GM19397 (cell line): ENCODE data around the gene CRNKL1.
"Not testable (repeated sequence)": the region's sequence is repeated elsewhere in the genome, so short reads cannot be mapped to it uniquely, and the experiment has no call there.

Source experiments
- ATAC-seq: cut with Tn5 transposase; IDR thresholded peaks from one replicate; pipeline ENCODE4 v1.9.1; 2021; ENCODE audit warnings: mild to moderate bottlenecking, moderate library complexity; ENCODE audit not compliant: unreplicated experiment

CRNKL1 gene

GRCh38 chr20:20010639-20011500 lies 41.4 kb downstream of the CRNKL1 start:
- ATAC-seq = no peak

DNA sequence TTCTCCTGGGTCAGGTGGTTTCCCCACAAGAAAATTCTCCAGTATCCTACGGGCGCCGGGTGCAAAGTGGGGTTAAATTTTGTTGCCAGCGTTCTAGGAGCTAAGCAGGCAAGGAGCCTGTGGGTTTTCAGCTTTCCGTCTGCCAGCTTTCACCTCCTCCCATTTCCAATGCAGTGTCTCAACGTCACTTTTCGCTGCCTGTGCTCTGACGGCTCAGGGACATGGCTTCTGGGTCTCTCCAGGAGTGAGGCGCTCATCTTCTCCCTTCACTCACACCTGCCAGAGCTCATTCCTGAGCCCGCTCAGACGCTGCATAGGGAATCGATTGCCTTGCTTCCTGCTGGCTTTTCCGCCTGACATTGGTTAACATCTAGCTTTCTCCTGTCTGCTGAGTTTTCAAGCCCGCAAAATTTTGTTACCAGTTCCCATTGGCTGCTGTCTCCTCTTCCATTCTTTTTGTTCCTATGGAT lies 42.4 kb downstream of the CRNKL1 start:
- ATAC-seq = no peak

DNA sequence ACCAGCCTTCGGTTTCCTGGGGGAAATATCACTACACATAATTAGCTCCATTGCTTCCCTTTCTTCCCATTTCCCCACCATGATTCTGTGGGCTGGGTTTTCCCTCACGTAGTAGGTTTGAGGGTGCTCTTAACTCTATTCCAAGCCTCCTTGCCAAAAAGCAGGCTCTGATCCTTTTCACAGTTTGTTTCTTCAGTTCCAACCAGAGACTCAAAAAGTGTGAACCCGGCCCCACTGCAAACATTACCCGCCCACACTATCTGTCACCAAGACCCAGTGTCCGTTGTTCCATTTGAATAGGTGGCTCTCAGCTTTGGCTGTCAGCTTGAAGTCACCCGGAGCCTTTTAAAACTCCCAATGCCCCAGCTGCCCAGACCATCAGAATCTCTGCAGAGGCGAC lies 46.9 kb downstream of the CRNKL1 start:
- no peak for ATAC-seq

GRCh38 chr20:20003955-20004322 lies 48.3 kb downstream of the CRNKL1 start:
- ATAC-seq = not testable (repeated sequence)

DNA sequence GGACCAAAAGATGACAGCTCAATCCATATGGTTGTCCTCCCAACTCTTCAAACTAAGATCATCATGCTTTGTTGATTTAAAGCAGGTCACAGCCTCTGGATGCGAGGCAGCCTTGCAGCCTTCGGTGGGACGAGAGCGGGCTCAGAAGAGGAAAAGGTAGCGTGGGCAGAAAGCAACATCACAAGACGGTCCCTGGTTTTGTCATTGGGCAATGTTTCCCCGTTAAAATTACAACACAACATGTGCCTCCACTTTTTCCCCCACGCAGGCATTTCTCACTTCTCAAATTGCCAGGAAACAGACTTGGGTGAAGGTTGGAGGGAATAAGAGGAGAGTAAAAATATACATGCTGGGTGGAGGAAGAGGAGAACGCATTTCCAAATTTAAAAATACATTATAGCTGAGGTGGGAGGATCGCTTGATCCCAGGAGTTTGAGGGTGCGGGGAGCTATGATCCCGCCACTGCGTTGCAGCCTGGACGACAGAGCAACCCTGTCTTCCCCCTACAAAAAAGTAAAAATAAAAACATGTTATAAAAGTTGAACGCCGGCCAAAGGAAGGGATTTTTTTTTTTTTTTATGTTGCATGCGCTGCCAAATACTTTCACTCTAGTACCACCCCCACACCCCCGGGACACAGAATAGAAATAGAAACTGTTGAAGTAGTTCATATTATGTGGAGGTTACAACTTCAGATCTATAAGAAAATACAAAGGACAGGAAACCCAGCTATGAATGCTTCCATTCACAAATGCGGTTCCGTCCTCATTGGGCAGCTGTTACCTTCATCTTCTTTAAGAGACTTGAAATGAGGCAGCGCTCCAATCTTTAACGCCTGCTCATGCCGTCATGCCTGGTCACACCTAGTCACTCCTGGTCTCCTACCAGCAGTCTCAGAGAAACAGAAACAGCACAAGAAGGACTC lies 49.0 kb downstream of the CRNKL1 start:
- ATAC-seq = no peak

DNA sequence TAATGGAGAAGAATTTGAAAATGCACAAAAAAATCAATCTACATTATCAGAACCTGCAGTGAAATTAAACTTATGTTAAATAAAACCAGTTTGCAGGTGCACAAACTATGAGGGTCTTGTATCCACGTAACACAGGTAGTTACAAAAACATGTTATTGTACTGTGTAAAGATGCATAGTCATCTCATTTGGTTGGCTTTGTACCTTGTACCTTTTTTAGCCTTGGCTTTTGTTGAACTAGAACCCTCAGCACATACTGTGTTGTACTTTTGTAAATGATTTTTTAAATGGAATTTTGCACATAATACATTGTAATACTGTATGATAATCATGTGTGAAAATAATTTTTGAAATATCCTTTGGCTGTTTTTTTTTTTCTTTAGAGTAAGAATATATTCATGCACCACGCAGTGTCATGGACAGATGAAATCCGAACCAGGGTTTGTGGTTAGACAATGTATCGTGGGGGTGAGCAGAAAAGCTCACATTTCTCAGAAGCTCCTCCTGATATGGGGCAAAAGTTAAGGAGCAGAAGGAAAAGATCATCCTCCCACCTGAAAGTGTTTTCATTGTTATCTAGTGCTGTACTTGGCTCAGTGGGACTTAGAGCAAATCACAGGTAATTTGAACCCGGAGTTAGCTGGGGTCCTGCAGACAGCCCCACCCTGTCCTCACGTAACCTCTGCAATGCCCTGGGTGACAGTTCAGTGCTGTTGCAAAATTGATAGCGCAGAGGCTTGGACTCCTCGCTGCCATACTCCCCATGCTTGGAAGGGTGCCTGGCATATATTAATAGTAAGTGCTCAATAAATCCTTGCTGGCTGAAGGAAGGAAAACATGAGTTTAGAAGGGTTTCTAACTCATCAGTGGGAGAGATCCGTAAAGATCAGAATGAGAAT lies 49.9 kb downstream of the CRNKL1 start:
- no peak for ATAC-seq

GRCh38 chr20:20000211-20000968 lies 51.9 kb downstream of the CRNKL1 start:
- ATAC-seq = no peak

GRCh38 chr20:19998990-19999705 lies 53.1 kb downstream of the CRNKL1 start:
- ATAC-seq = no peak

GRCh38 chr20:19996917-19997316 lies 55.3 kb downstream of the CRNKL1 start:
- ATAC-seq = no peak

DNA sequence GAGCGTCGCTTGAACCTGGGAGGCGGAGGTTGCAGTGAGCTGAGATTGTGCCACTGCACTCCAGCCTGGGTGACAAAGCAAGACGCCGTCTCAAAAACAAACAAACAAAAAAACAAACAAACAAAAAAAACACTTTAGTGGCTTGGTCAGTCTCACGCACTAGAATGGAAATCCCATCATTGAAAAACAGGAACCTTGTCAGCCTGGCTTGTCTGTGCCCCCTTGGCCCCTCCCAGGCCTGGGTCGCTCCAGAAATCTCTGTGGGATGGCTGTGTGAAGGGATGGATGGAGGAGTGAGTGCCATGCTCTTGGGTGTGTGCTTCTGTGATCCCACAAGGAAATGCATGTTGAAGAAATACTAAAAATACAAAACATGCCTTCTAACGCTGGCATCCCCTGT lies 56.0 kb downstream of the CRNKL1 start:
- no peak for ATAC-seq

- ATAC-seq = no peak
Observed at GRCh38 chr20:19995220-19995863, 56.9 kb downstream of the CRNKL1 start.

GRCh38 chr20:19993958-19994669 lies 58.2 kb downstream of the CRNKL1 start:
- ATAC-seq = no peak

- ATAC-seq = no peak
Observed at GRCh38 chr20:19992996-19993908, 59.0 kb downstream of the CRNKL1 start.

DNA sequence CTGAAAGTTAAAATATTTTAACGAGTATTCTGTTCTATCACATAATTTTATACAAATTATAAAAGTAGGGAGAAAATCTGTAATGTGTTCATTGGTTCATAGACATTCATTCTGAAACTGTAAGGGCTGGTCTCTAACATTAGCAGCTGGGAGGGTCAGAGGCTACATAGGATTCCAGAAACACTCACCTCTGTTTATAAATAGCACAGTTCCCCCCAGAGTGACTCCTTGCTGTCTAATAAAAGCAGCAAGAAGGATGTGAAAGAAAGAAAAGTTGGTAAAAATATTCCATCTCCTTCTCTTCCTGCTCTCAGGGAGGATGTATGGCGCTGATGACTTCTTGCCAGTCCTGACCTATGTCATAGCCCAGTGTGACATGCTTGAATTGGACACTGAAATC lies 60.4 kb downstream of the CRNKL1 start:
- no peak for ATAC-seq

DNA sequence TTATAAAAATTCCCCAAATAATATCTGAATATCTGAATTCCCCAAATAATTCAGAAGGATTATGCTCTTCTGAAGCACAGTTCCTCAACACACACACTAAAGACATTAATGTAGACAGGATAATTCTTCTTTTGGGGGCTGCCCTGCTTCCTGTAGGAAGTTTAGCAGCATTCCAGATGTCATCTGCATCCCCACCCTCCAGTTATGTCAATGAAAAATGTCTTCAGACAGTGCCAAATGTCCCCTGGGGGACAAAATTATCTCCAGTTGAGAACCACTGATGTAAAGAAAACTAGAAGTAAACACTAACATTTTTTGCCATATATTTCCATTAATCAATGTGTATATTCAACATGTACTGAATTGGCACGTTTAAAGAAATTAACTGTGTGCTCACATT lies 61.0 kb downstream of the CRNKL1 start:
- no peak for ATAC-seq

GRCh38 chr20:19990850-19991249 lies 61.4 kb downstream of the CRNKL1 start:
- no peak for ATAC-seq

DNA sequence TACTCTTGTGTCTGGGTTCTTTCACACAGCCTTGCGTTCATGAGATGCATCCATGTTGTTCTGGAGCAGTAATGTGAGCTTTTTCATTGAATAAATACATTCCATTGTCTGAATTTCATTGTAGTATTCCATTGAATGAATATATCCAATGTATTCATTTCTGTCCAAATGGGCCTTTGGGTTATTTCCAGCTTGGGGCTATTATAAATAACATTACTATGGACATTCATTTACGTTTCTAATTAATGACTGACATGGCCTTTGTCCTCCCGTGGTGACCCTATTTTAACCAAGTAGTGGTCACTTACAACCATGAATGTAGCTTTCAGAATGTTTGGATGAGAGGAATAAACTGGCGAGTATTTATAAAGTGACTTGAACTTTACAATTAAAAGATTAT lies 65.2 kb downstream of the CRNKL1 start:
- no peak for ATAC-seq
